K562 (cell line): ENCODE results near the gene PSMA7. TPM values are rescaled to one million over a fixed set of nuclear protein-coding genes. Genes with fewer than 3 reads are reported as not detected.

Experiments
- AFF4 ChIP-seq: sonication (generic); formaldehyde crosslinking; IDR thresholded peaks from 2 replicates; pipeline ENCODE4 v1.8.0; 2023; ENCODE audit warnings: mild to moderate bottlenecking, missing genetic modification reagents
- ATF1 ChIP-seq, 2 experiments: fragments of 450-650 bp in 1 of 2; IDR thresholded peaks; 2 replicates each; pipeline ENCODE4 v1.6.1; 2016; ENCODE audit warnings: missing compliant biosample characterization in 1 of 2, missing genetic modification characterization in 1 of 2
- CTCF ChIP-seq, 3 experiments: IDR thresholded peaks in 2 of 3; conservative IDR thresholded peaks in 1 of 3; 2 replicates each; pipeline ENCODE4 v1.5.1; 2011 to 2012; ENCODE audit warnings: low read length in 3 of 3, mild to moderate bottlenecking in 3 of 3, control low read depth in 2 of 3, improper control_type of control experiment in 1 of 3, inconsistent platforms in 1 of 3, low read depth in 1 of 3, mixed read lengths in 1 of 3, moderate library complexity in 1 of 3; ENCODE audit not compliant: insufficient read depth in 2 of 3
- ELK1 ChIP-seq: sonication (generic); formaldehyde crosslinking; IDR thresholded peaks from 2 replicates; pipeline ENCODE4 v1.8.1; 2022; ENCODE audit warnings: missing genetic modification reagents
- EWSR1 ChIP-seq: fragments of 450-650 bp; IDR thresholded peaks from 2 replicates; pipeline ENCODE4 v1.6.1; 2018; ENCODE audit warnings: borderline replicate concordance, mild to moderate bottlenecking, low read depth, moderate library complexity; ENCODE audit not compliant: partially characterized antibody
- GTF2E2 ChIP-seq: fragments of 200-800 bp; sonication (Bioruptor generic); IDR thresholded peaks from 2 replicates; pipeline ENCODE4 v1.6.1; 2016; ENCODE audit warnings: missing genetic modification characterization, missing compliant biosample characterization
- MLX ChIP-seq, 2 experiments: fragments of 450-650 bp in 1 of 2; sonication (generic) in 1 of 2; formaldehyde crosslinking; conservative IDR thresholded peaks; 2 replicates each; pipeline versions ENCODE4 v1.4.0 to v1.8.1; 2020 to 2022; ENCODE audit warnings: mild to moderate bottlenecking in 1 of 2, missing genetic modification reagents in 1 of 2
- NFIC ChIP-seq: fragments of 450-650 bp; IDR thresholded peaks from 2 replicates; pipeline ENCODE4 v1.6.1; 2017; ENCODE audit warnings: mild to moderate bottlenecking, inconsistent platforms
- NFXL1 ChIP-seq: fragments of 450-650 bp; formaldehyde crosslinking; IDR thresholded peaks from 2 replicates; pipeline ENCODE4 v1.4.0; 2021; ENCODE audit warnings: mild to moderate bottlenecking
- NUFIP1 ChIP-seq: fragments of 450-650 bp; IDR thresholded peaks from 2 replicates; pipeline ENCODE4 v1.6.1; 2018; ENCODE audit not compliant: partially characterized antibody
- POLR2AphosphoS2 ChIP-seq: IDR thresholded peaks from 2 replicates; pipeline ENCODE4 v1.6.1; 2012; ENCODE audit warnings: low read length, improper control_type of control experiment
- PURB ChIP-seq: sonication (generic); formaldehyde crosslinking; IDR thresholded peaks from 2 replicates; pipeline ENCODE4 v1.9.0; 2021; ENCODE audit warnings: low read depth, mild to moderate bottlenecking, missing genetic modification reagents
- RBM39 ChIP-seq: fragments of 200-400 bp; formaldehyde crosslinking; optimal IDR thresholded peaks from 2 replicates; pipeline ENCODE3; 2018; ENCODE audit warnings: low read depth, low read length
- SREBF1 ChIP-seq: fragments of 150-350 bp; IDR thresholded peaks from 2 replicates; pipeline ENCODE4 v1.6.1; 2014; ENCODE audit warnings: antibody characterized with exemption, low read depth, low read length, borderline replicate concordance
- YBX1 ChIP-seq: fragments of 450-650 bp; IDR thresholded peaks from 2 replicates; pipeline ENCODE4 v1.7.1; 2016; ENCODE audit warnings: mild to moderate bottlenecking
- ZBTB12 ChIP-seq: fragments of 250-450 bp; sonication (Bioruptor Pico); IDR thresholded peaks from 2 replicates; pipeline ENCODE4 v1.4.0; 2020
- ZNF589 ChIP-seq: fragments of 200-800 bp; sonication (Bioruptor generic); IDR thresholded peaks from 2 replicates; pipeline ENCODE4 v1.6.1; 2016; ENCODE audit warnings: low read depth, missing genetic modification characterization, missing compliant biosample characterization
- ZNF668 ChIP-seq: fragments of 250-450 bp; sonication (Bioruptor Pico); IDR thresholded peaks from 2 replicates; pipeline ENCODE4 v1.8.0; 2022; ENCODE audit warnings: mild to moderate bottlenecking, inconsistent platforms
- polyA plus RNA-seq, 8 experiments: library from polyadenylated mRNA; depleted of rRNA in 4 of 8; stranded (reverse) in 5 of 8; unstranded in 3 of 8; fragments of >200 nt; fragmentation: Nextera tagmentation in 2 of 8; fragmentation: Illumina TruSeq in 1 of 8; extraction: Ambion mirVana in 2 of 8; extraction: Trizol in 1 of 8; gene quantifications; 2 replicates each; pipeline versions ENCODE4 v1.2.1 to v1.2.3, GENCODE V29; 2011 to 2014; ENCODE audit warnings: inconsistent platforms in 1 of 8, missing spikeins in 1 of 8
- total RNA-seq, 7 experiments: library from RNA; depleted of rRNA in 6 of 7; stranded (reverse); fragments of >200 nt in 6 of 7; fragmentation: Illumina TruSeq in 2 of 7; extraction: Trizol in 2 of 7; gene quantifications; 2 replicates each; pipeline versions ENCODE4 v1.2.1 to v1.2.3, GENCODE V29; 2011 to 2021; ENCODE audit warnings: low replicate concordance in 1 of 7

PSMA7 gene
- total and polyA plus RNA-seq, 9 of the 15 experiments (the other 6 are each of a cell fraction or from before 2014, with no cell fraction given) = 257 to 510 (median 393) TPM

GRCh38 chr20:62182469-62183425, 39.6 kb upstream of the PSMA7 start, which contains the start of gene MTG2 (continued):
- TF ChIP-seq ZBTB12 (CRISPR knock-in tag) (peak; percentile 95), PURB (CRISPR knock-in tag) (no peak), CTCF (IDR thresholded peaks at IDR 0.05 in 2 of 3, conservative IDR thresholded peaks at IDR 0.05 in 1 of 3; ENCODE audit: insufficient read depth in 2 of 3, low read depth in 1 of 3, low read length in 3 of 3) (no peak), ELK1 (CRISPR knock-in tag) (no peak), SREBF1 (no peak), ZNF589 (no peak), ZNF668 (CRISPR knock-in tag) (no peak), AFF4 (CRISPR knock-in tag) (no peak; the same call in 1 of the 2 replicates), RBM39 (no peak), EWSR1 (no peak), POLR2AphosphoS2 (peak; percentile 92; the same call in 1 of the 2 replicates), NFIC (peak; percentile 32), NUFIP1 (no peak), GTF2E2 (tag) (no peak), NFXL1 (CRISPR knock-in tag) (no peak), MLX (CRISPR knock-in tag; conservative IDR thresholded peaks at IDR 0.05) (0 out of 4 replicates have a peak, but pooled peaks of 1 of the 2 experiments have one; percentile 25), YBX1 (no peak), ATF1 (CRISPR knock-in tag; IDR thresholded peaks at IDR 0.05) (peak; percentile 90), ATF1 (tag; IDR thresholded peaks at IDR 0.05) (peak; percentile 97)
